ENCODE data around the gene RABGAP1L. TPM values are rescaled to one million over a fixed set of nuclear protein-coding genes. Genes with fewer than 3 reads are reported as not detected.

RABGAP1L gene
- total and polyA plus RNA-seq, 2 of the 4 experiments (the other 2 are of a cell fraction), result 7.9 to 26.7 TPM

DNA sequence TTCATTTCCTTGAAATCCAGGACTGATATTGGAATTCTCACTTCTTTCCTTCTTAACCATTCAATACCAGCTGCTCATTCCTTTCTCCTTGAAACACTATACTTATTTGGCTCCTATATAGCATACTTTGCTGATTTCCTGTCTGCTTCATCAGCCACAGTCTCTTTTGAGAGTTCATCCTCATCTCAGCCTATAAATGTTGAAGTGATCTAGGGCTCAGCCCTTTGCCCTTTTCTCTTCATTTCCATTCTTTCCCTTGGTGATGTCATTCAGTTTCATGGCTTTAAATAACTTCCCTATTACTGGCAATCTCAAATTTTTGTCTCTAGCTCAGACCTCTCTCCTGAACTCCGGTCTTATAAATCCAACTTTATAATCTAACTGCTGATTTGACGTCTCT lies 24.1 kb upstream of the RABGAP1L start:
- no peaks in the 10 kb centered on the region; the same call in 1 of the 2 replicates for H3K9me3 ChIP-seq (ENCODE audit: control insufficient read depth, insufficient read depth, low read length)
- ATAC-seq (ENCODE audit: low read depth), result no peak
- no peak overlapping the region for H3K4me3 ChIP-seq (ENCODE audit: insufficient read depth, low read depth, low read length)
- in situ Hi-C loops (cut with MboI; ENCODE audit: low sequenced_read_pairs), result no loop called here
- H3K18ac ChIP-seq (ENCODE audit: low read depth, low read length), result no peak overlapping the region
- H3K4ac ChIP-seq (ENCODE audit: low read depth, low read length), result no peak overlapping the region
- DNase-seq, result peak; percentile 5
- no peak overlapping the region for H3K56ac ChIP-seq (ENCODE audit: extremely low read depth, insufficient read depth, low read length)
- no peak overlapping the region for H2BK120ac ChIP-seq (ENCODE audit: low read depth, low read length)
- H3K23ac ChIP-seq (ENCODE audit: low read depth, low read length), result no peak overlapping the region
- H3K4me2 ChIP-seq (ENCODE audit: low read depth, low read length), result no peak overlapping the region
- no peak overlapping the region for H2AFZ ChIP-seq (replicated peaks; ENCODE audit: low read length, poor library complexity)
- H4K8ac ChIP-seq (ENCODE audit: low read depth in 2 of 2, low read length in 2 of 2), result no peak overlapping the region
- H2AK9ac ChIP-seq (replicated peaks; ENCODE audit: low read depth, low read length, poor library complexity), result no peak overlapping the region
- CTCF ChIA-PET, result no interaction called here
- no peaks in the 10 kb centered on the region for H3K36me3 ChIP-seq (ENCODE audit: control insufficient read depth, insufficient read depth, low read length)
- H3K14ac ChIP-seq (replicated peaks; ENCODE audit: low read depth, low read length), result no peak overlapping the region
- H3K9ac ChIP-seq (ENCODE audit: low read depth, low read length), result no peak overlapping the region
- no peak overlapping the region for H4K91ac ChIP-seq (ENCODE audit: insufficient read depth, low read depth, low read length)
- no peaks in the 10 kb centered on the region; the same call in 1 of the 2 replicates for H3K27me3 ChIP-seq (ENCODE audit: control insufficient read depth, insufficient read depth, low read length)
- POLR2A ChIA-PET (ENCODE audit: unreplicated experiment), result no interaction called here
- no peaks in the 10 kb centered on the region for H3K4me1 ChIP-seq (ENCODE audit: control insufficient read depth, insufficient read depth, low read length)
- dilution Hi-C loops (cut with HindIII; ENCODE audit: low sequenced_read_pairs, unreplicated experiment), result no loop called here
- H3K79me1 ChIP-seq (ENCODE audit: low read depth in 1 of 2, low read length in 2 of 2), result no peaks in the 10 kb centered on the region
- H4K20me1 ChIP-seq (ENCODE audit: insufficient read depth, low read length), result no peaks in the 10 kb centered on the region
- H2BK15ac ChIP-seq (ENCODE audit: low read depth, low read length), result no peak overlapping the region
- no peak overlapping the region for H2AK5ac ChIP-seq (ENCODE audit: low read depth, low read length)
- H3K27ac ChIP-seq (ENCODE audit: insufficient read depth, low read length), result no peak overlapping the region
- intact Hi-C loops (cut with micrococcal nuclease), result no loop called here
- 88% methylated on average over 2 of the region's 2 CpGs; no CpG with 5 or more reads in 1 of the 2 experiments for WGBS, 2 experiments (ENCODE audit: extremely low coverage in 2 of 2, insufficient read length in 1 of 2)
- BruUV-seq (replicated peaks), result no TSS peak
- no peaks in the 10 kb centered on the region for H3K9me1 ChIP-seq (ENCODE audit: insufficient read depth, low read length)
- no peak overlapping the region for H2BK20ac ChIP-seq (ENCODE audit: low read depth, low read length)
- H4K5ac ChIP-seq (ENCODE audit: low read depth, low read length), result no peak overlapping the region
- H2BK5ac ChIP-seq (ENCODE audit: low read depth, low read length, poor library complexity, severe bottlenecking), result no peak overlapping the region
- TF ChIP-seq POLR2A (IDR thresholded peaks at IDR 0.05; ENCODE audit: low read depth, low read length) (no peak), MAFK (IDR thresholded peaks at IDR 0.05; ENCODE audit: low read depth, low read length) (no peak), RCOR1 (IDR thresholded peaks at IDR 0.05; ENCODE audit: insufficient replicate concordance, low read length) (no peak), MXI1 (IDR thresholded peaks at IDR 0.05; ENCODE audit: borderline replicate concordance, low read depth, low read length) (no peak), CHD1 (IDR thresholded peaks at IDR 0.05; ENCODE audit: low read depth, low read length) (no peak), CEBPB (IDR thresholded peaks at IDR 0.05; ENCODE audit: low read depth, low read length) (no peak), USF2 (IDR thresholded peaks at IDR 0.05; ENCODE audit: low read depth, low read length) (no peak), ELK1 (IDR thresholded peaks at IDR 0.05; ENCODE audit: borderline replicate concordance, low read depth, low read length) (no peak), RAD21 (IDR thresholded peaks at IDR 0.05; ENCODE audit: low read length) (no peak), FOS (IDR thresholded peaks at IDR 0.05; ENCODE audit: low read depth, low read length) (no peak), MAZ (IDR thresholded peaks at IDR 0.05; ENCODE audit: borderline replicate concordance, low read depth, low read length) (no peak), RFX5 (IDR thresholded peaks at IDR 0.05; ENCODE audit: low read depth, low read length) (no peak), NFE2L2 (IDR thresholded peaks at IDR 0.05; ENCODE audit: low read depth, low read length) (no peak)
- TF ChIP-seq, protein P1, sequence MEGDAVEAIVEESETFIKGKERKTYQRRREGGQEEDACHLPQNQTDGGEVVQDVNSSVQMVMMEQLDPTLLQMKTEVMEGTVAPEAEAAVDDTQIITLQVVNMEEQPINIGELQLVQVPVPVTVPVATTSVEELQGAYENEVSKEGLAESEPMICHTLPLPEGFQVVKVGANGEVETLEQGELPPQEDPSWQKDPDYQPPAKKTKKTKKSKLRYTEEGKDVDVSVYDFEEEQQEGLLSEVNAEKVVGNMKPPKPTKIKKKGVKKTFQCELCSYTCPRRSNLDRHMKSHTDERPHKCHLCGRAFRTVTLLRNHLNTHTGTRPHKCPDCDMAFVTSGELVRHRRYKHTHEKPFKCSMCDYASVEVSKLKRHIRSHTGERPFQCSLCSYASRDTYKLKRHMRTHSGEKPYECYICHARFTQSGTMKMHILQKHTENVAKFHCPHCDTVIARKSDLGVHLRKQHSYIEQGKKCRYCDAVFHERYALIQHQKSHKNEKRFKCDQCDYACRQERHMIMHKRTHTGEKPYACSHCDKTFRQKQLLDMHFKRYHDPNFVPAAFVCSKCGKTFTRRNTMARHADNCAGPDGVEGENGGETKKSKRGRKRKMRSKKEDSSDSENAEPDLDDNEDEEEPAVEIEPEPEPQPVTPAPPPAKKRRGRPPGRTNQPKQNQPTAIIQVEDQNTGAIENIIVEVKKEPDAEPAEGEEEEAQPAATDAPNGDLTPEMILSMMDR (conservative IDR thresholded peaks at IDR 0.05; ENCODE audit: low read depth, low read length), result no peak
